ENCODE measurements around the gene GSG1L. TPM values are rescaled to one million over a fixed set of nuclear protein-coding genes. Genes with fewer than 3 reads are reported as not detected.
A peak's percentile ranks its signal among the peaks of the same experiment; 100 is the strongest.

The GSG1L gene
- total RNA-seq, 2 donors from 2014 or later: 0.52 TPM; not detected in 1

GRCh38 chr16:28013392-28013791 lies 50.1 kb downstream of the GSG1L start:
- H3K9me3 Mint-ChIP-seq: no peaks in the 10 kb centered on the region
- ATAC-seq: no peak

GRCh38 chr16:28011971-28012445 lies 51.5 kb downstream of the GSG1L start:
- Mint-ChIP-seq H3K27ac (no peak overlapping the region), H3K36me3 (no peaks in the 10 kb centered on the region), H3K9me3 (no peaks in the 10 kb centered on the region)
- DNase-seq (ENCODE audit: low spot score in 2 of 2) (no peak), ATAC-seq (no peak)

More at GRCh38 chr16:28013392-28013791, 50.1 kb downstream of the GSG1L start:
- Mint-ChIP-seq H3K27ac (no peak overlapping the region), H3K36me3 (no peaks in the 10 kb centered on the region)
- no peak for DNase-seq (ENCODE audit: low spot score in 2 of 2)

- H3K27ac Mint-ChIP-seq: no peak overlapping the region
- H3K36me3 Mint-ChIP-seq: no peaks in the 10 kb centered on the region
- no peaks in the 10 kb centered on the region for H3K9me3 Mint-ChIP-seq
- DNase-seq (ENCODE audit: low spot score in 2 of 2): no peak
- no peak for ATAC-seq
Measured at GRCh38 chr16:28011223-28011622, 52.3 kb downstream of the GSG1L start.

GRCh38 chr16:28010671-28011070 lies 52.8 kb downstream of the GSG1L start:
- Mint-ChIP-seq H3K27ac (no peak overlapping the region), H3K36me3 (no peaks in the 10 kb centered on the region)

GRCh38 chr16:28009586-28010373 lies 53.7 kb downstream of the GSG1L start:
- no peaks in the 10 kb centered on the region for H3K9me3 Mint-ChIP-seq
- no peak overlapping the region for H3K27ac Mint-ChIP-seq
- no peak for DNase-seq (ENCODE audit: low spot score in 2 of 2)
- no peak for ATAC-seq
- no peaks in the 10 kb centered on the region for H3K36me3 Mint-ChIP-seq

More at GRCh38 chr16:28010671-28011070, 52.8 kb downstream of the GSG1L start:
- DNase-seq (ENCODE audit: low spot score in 2 of 2): no peak
- H3K9me3 Mint-ChIP-seq: no peaks in the 10 kb centered on the region
- no peak for ATAC-seq

- ATAC-seq (no peak), DNase-seq (ENCODE audit: low spot score in 2 of 2) (no peak)
- Mint-ChIP-seq H3K9me3 (no peaks in the 10 kb centered on the region), H3K27ac (no peak overlapping the region), H3K36me3 (no peaks in the 10 kb centered on the region)
Measured at GRCh38 chr16:28003923-28004322, 59.6 kb downstream of the GSG1L start.

GRCh38 chr16:28003021-28003865 lies 60.3 kb downstream of the GSG1L start:
- Mint-ChIP-seq H3K9me3 (no peaks in the 10 kb centered on the region), H3K27ac (no peak overlapping the region), H3K36me3 (no peaks in the 10 kb centered on the region)
- ATAC-seq (no peak), DNase-seq (ENCODE audit: low spot score in 2 of 2) (no peak)

GRCh38 chr16:28001642-28002041 lies 61.9 kb downstream of the GSG1L start:
- ATAC-seq (no peak), DNase-seq (ENCODE audit: low spot score in 2 of 2) (no peak)
- Mint-ChIP-seq H3K27ac (no peak overlapping the region), H3K9me3 (no peaks in the 10 kb centered on the region), H3K36me3 (no peaks in the 10 kb centered on the region)

GRCh38 chr16:28001184-28001583 lies 62.3 kb downstream of the GSG1L start:
- Mint-ChIP-seq H3K27ac (no peak overlapping the region), H3K9me3 (peaks cover 0 to under 1% of the 10 kb centered on the region in 2 donors), H3K36me3 (no peaks in the 10 kb centered on the region)
- ATAC-seq (no peak), DNase-seq (ENCODE audit: low spot score in 2 of 2) (no peak)

- DNase-seq (ENCODE audit: low spot score in 2 of 2) (no peak), ATAC-seq (no peak)
- Mint-ChIP-seq H3K27ac (no peak overlapping the region), H3K36me3 (no peaks in the 10 kb centered on the region), H3K9me3 (peaks cover 0 to 3% of the 10 kb centered on the region in 2 donors)
Measured at GRCh38 chr16:28000314-28001169, 63.0 kb downstream of the GSG1L start.

GRCh38 chr16:27999687-28000086 lies 63.8 kb downstream of the GSG1L start:
- Mint-ChIP-seq H3K27ac (no peak overlapping the region), H3K36me3 (peaks cover 0 to 8% of the 10 kb centered on the region in 2 donors), H3K9me3 (peaks cover 0 to 8% of the 10 kb centered on the region in 2 donors)
- DNase-seq (ENCODE audit: low spot score in 2 of 2) (no peak), ATAC-seq (peak in 1 of 2 donors; percentile 67)

- Mint-ChIP-seq H3K27ac (no peak overlapping the region), H3K36me3 (peaks cover 7 to 10% of the 10 kb centered on the region in 2 donors), H3K9me3 (peaks cover 5 to 19% of the 10 kb centered on the region in 2 donors)
- no peak for ATAC-seq
- DNase-seq (ENCODE audit: low spot score in 2 of 2): no peak
Measured at GRCh38 chr16:27995378-27995777, 68.1 kb downstream of the GSG1L start.

- Mint-ChIP-seq H3K9me3 (peaks cover 5 to 19% of the 10 kb centered on the region in 2 donors), H3K36me3 (peaks cover 7 to 10% of the 10 kb centered on the region in 2 donors), H3K27ac (no peak overlapping the region)
- ATAC-seq (no peak), DNase-seq (ENCODE audit: low spot score in 2 of 2) (no peak)
Measured at GRCh38 chr16:27994686-27995085, 68.8 kb downstream of the GSG1L start.

- peaks cover 5 to 19% of the 10 kb centered on the region in 2 donors for H3K9me3 Mint-ChIP-seq
- H3K27ac Mint-ChIP-seq: peak overlapping the region in 1 of 2 donors; percentile 83
- H3K36me3 Mint-ChIP-seq: peaks cover 7 to 10% of the 10 kb centered on the region in 2 donors
- peak in 1 of 2 donors; percentile 14 for ATAC-seq
- DNase-seq (ENCODE audit: low spot score in 2 of 2): no peak
Measured at GRCh38 chr16:27993587-27993986, 69.9 kb downstream of the GSG1L start.

GRCh38 chr16:27991876-27992275 lies 71.6 kb downstream of the GSG1L start:
- peaks cover 7 to 10% of the 10 kb centered on the region in 2 donors for H3K36me3 Mint-ChIP-seq
- DNase-seq (ENCODE audit: low spot score in 2 of 2) (no peak), ATAC-seq (no peak)
- peaks cover 5 to 19% of the 10 kb centered on the region in 2 donors for H3K9me3 Mint-ChIP-seq
- H3K27ac Mint-ChIP-seq: no peak overlapping the region

- Mint-ChIP-seq H3K9me3 (no peaks in the 10 kb centered on the region), H3K27ac (no peak overlapping the region), H3K36me3 (no peaks in the 10 kb centered on the region)
- no peak for ATAC-seq
- peak in 1 of 2 donors; percentile 14 for DNase-seq (ENCODE audit: low spot score in 2 of 2)
Measured at GRCh38 chr16:27985981-27986380, 77.5 kb downstream of the GSG1L start.
